AG10803 (cell line): Measurements from ENCODE around the gene SCAPER.

ENCODE experiments used
- DNase-seq: peaks from one replicate; pipeline ENCODE4 v3.0.0; 2010; ENCODE audit warnings: low read depth
- H3K4me3 ChIP-seq: 2 replicates; pipeline ENCODE4 v1.5.1; 2011; ENCODE audit warnings: mild to moderate bottlenecking, low read length, control low read depth
- TF ChIP-seq, protein P1 (sequence below): conservative IDR thresholded peaks from 2 replicates; pipeline ENCODE4 v1.5.1; 2011; ENCODE audit warnings: mild to moderate bottlenecking, low read length, control low read depth, inconsistent platforms

SCAPER gene

GRCh38 chr15:76669521-76670207 lies 235.5 kb downstream of the SCAPER start:
- no peak for DNase-seq
- TF ChIP-seq, protein P1, sequence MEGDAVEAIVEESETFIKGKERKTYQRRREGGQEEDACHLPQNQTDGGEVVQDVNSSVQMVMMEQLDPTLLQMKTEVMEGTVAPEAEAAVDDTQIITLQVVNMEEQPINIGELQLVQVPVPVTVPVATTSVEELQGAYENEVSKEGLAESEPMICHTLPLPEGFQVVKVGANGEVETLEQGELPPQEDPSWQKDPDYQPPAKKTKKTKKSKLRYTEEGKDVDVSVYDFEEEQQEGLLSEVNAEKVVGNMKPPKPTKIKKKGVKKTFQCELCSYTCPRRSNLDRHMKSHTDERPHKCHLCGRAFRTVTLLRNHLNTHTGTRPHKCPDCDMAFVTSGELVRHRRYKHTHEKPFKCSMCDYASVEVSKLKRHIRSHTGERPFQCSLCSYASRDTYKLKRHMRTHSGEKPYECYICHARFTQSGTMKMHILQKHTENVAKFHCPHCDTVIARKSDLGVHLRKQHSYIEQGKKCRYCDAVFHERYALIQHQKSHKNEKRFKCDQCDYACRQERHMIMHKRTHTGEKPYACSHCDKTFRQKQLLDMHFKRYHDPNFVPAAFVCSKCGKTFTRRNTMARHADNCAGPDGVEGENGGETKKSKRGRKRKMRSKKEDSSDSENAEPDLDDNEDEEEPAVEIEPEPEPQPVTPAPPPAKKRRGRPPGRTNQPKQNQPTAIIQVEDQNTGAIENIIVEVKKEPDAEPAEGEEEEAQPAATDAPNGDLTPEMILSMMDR = no peak

GRCh38 chr15:76668900-76669299 lies 236.2 kb downstream of the SCAPER start:
- no peak overlapping the region for H3K4me3 ChIP-seq
- DNase-seq = no peak
- TF ChIP-seq, protein P1 = no peak

More at GRCh38 chr15:76669521-76670207, 235.5 kb downstream of the SCAPER start:
- H3K4me3 ChIP-seq = no peak overlapping the region

- H3K4me3 ChIP-seq = no peak overlapping the region
- TF ChIP-seq, protein P1 = no peak
- DNase-seq = no peak
These were observed 237.0 kb downstream of the SCAPER start for GRCh38 chr15:76667943-76668715.

- H3K4me3 ChIP-seq = no peak overlapping the region
- TF ChIP-seq, protein P1 = no peak
- DNase-seq = no peak
These were observed 240.2 kb downstream of the SCAPER start for GRCh38 chr15:76664895-76665294.

- H3K4me3 ChIP-seq = no peak overlapping the region
- TF ChIP-seq, protein P1 = no peak
- no peak for DNase-seq
These were observed 240.7 kb downstream of the SCAPER start for GRCh38 chr15:76664411-76664810.

- DNase-seq = no peak
- no peak overlapping the region for H3K4me3 ChIP-seq
- TF ChIP-seq, protein P1 = no peak
These were observed 241.6 kb downstream of the SCAPER start for GRCh38 chr15:76663529-76663928.
